ENCODE results near the gene LRMDA. TPM values are rescaled to one million over a fixed set of nuclear protein-coding genes. Genes with fewer than 3 reads are reported as not detected.

LRMDA gene
- total RNA-seq, 1 donor from 2014 or later = 0.19 TPM

GRCh38 chr10:76205361-76205760, 773.9 kb downstream of the LRMDA start:
- no peak overlapping the region for H3K4me3 Mint-ChIP-seq (ENCODE audit: unreplicated experiment)
- peaks cover 27% of the 10 kb centered on the region for H3K4me1 Mint-ChIP-seq (ENCODE audit: unreplicated experiment)
- TF ChIP-seq, protein P1, sequence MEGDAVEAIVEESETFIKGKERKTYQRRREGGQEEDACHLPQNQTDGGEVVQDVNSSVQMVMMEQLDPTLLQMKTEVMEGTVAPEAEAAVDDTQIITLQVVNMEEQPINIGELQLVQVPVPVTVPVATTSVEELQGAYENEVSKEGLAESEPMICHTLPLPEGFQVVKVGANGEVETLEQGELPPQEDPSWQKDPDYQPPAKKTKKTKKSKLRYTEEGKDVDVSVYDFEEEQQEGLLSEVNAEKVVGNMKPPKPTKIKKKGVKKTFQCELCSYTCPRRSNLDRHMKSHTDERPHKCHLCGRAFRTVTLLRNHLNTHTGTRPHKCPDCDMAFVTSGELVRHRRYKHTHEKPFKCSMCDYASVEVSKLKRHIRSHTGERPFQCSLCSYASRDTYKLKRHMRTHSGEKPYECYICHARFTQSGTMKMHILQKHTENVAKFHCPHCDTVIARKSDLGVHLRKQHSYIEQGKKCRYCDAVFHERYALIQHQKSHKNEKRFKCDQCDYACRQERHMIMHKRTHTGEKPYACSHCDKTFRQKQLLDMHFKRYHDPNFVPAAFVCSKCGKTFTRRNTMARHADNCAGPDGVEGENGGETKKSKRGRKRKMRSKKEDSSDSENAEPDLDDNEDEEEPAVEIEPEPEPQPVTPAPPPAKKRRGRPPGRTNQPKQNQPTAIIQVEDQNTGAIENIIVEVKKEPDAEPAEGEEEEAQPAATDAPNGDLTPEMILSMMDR (IDR thresholded peaks at IDR 0.05) = no peak
- no peaks in the 10 kb centered on the region for H3K9me3 Mint-ChIP-seq (ENCODE audit: unreplicated experiment)
- peaks cover 4% of the 10 kb centered on the region for H3K27me3 Mint-ChIP-seq (ENCODE audit: unreplicated experiment)
- DNase-seq (ENCODE audit: extremely low spot score, unreplicated experiment) = no peak
- H3K27ac Mint-ChIP-seq (ENCODE audit: unreplicated experiment) = no peak overlapping the region
- peaks cover 2% of the 10 kb centered on the region for H3K36me3 Mint-ChIP-seq (ENCODE audit: unreplicated experiment)

- Mint-ChIP-seq H3K4me3 (ENCODE audit: unreplicated experiment) (no peak overlapping the region), H3K27me3 (ENCODE audit: unreplicated experiment) (peaks cover 4% of the 10 kb centered on the region), H3K9me3 (ENCODE audit: unreplicated experiment) (no peaks in the 10 kb centered on the region), H3K4me1 (ENCODE audit: unreplicated experiment) (peaks cover 25% of the 10 kb centered on the region), H3K27ac (ENCODE audit: unreplicated experiment) (no peak overlapping the region), H3K36me3 (ENCODE audit: unreplicated experiment) (peaks cover 2% of the 10 kb centered on the region)
- TF ChIP-seq, protein P1 (IDR thresholded peaks at IDR 0.05) = no peak
- DNase-seq (ENCODE audit: extremely low spot score, unreplicated experiment) = no peak
These were observed 775.5 kb downstream of the LRMDA start for GRCh38 chr10:76206797-76207352.

DNA sequence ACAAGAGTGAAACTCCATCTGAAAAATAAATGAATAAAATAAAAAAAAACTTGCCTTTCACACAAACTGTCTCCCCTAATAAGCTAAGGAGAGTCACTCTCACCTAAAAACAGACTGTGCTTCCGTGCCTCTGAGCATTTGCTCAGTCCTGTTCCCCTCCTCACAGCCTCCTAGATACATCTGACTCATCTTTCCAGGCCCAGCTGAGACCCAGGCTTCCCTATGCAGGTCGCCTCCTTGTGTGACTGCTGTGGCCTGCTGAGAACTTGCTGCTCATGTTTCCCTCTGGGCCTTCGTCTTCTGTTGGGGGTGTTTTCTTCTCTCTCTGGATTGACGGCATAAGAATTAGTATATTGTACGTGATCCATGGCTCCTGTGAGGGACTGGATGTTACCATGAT, 777.7 kb downstream of the LRMDA start:
- Mint-ChIP-seq H3K36me3 (ENCODE audit: unreplicated experiment) (peaks cover 2% of the 10 kb centered on the region), H3K27me3 (ENCODE audit: unreplicated experiment) (peaks cover 12% of the 10 kb centered on the region), H3K4me3 (ENCODE audit: unreplicated experiment) (no peak overlapping the region), H3K9me3 (ENCODE audit: unreplicated experiment) (no peaks in the 10 kb centered on the region), H3K4me1 (ENCODE audit: unreplicated experiment) (peaks cover 11% of the 10 kb centered on the region), H3K27ac (ENCODE audit: unreplicated experiment) (peak overlapping the region; percentile 12)
- no peak for DNase-seq (ENCODE audit: extremely low spot score, unreplicated experiment)
- TF ChIP-seq, protein P1 (IDR thresholded peaks at IDR 0.05) = no peak

- TF ChIP-seq, protein P1 (IDR thresholded peaks at IDR 0.05) = no peak
- no peak for DNase-seq (ENCODE audit: extremely low spot score, unreplicated experiment)
- Mint-ChIP-seq H3K27ac (ENCODE audit: unreplicated experiment) (no peak overlapping the region), H3K36me3 (ENCODE audit: unreplicated experiment) (no peaks in the 10 kb centered on the region), H3K9me3 (ENCODE audit: unreplicated experiment) (no peaks in the 10 kb centered on the region), H3K4me3 (ENCODE audit: unreplicated experiment) (no peak overlapping the region), H3K4me1 (ENCODE audit: unreplicated experiment) (peaks cover 11% of the 10 kb centered on the region), H3K27me3 (ENCODE audit: unreplicated experiment) (peaks cover 12% of the 10 kb centered on the region)
These were observed 778.8 kb downstream of the LRMDA start for GRCh38 chr10:76210211-76210610.

DNA sequence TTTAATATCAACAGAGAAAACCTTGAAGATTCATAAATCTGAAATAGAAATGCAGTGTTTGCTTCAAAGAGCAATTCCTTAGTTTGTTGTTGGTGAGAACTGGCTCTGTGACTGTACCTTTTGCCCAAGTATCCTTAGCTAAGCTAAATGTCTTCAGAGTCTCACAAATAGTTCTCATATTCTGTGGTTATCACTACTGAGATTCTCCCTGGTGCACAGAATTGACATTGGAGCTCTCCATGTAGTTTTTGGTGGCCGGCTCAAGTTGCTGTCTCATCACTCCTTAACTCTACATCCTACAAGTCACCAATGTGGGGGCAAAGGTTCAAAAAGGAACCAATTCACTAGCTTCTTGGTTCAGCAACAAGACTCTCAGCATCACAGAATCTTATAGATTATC, 780.3 kb downstream of the LRMDA start:
- DNase-seq (ENCODE audit: extremely low spot score, unreplicated experiment) = no peak
- TF ChIP-seq, protein P1 (IDR thresholded peaks at IDR 0.05) = no peak
- Mint-ChIP-seq H3K9me3 (ENCODE audit: unreplicated experiment) (no peaks in the 10 kb centered on the region), H3K27me3 (ENCODE audit: unreplicated experiment) (peaks cover 23% of the 10 kb centered on the region), H3K4me1 (ENCODE audit: unreplicated experiment) (peaks cover 7% of the 10 kb centered on the region), H3K36me3 (ENCODE audit: unreplicated experiment) (no peaks in the 10 kb centered on the region), H3K4me3 (ENCODE audit: unreplicated experiment) (no peak overlapping the region), H3K27ac (ENCODE audit: unreplicated experiment) (no peak overlapping the region)
